Fibroblast of pulmonary artery (primary cell): ENCODE results near the gene ARL4A.
"Not testable (repeated sequence)": the region's sequence is repeated elsewhere in the genome, so short reads cannot be mapped to it uniquely, and the experiment has no call there.

Source experiments
- DNase-seq: peaks from one replicate; pipeline ENCODE4 v3.0.0-alpha.2; 2010; ENCODE audit warnings: low read depth
- H3K4me3 ChIP-seq: replicated peaks from 2 replicates; pipeline ENCODE4 v1.5.1; 2011; ENCODE audit warnings: low read depth, mild to moderate bottlenecking, control low read depth, low read length, moderate library complexity
- CTCF ChIP-seq: IDR thresholded peaks from 2 replicates; pipeline ENCODE4 v1.5.1; 2011; ENCODE audit warnings: mild to moderate bottlenecking, control low read depth, low read length, inconsistent platforms; ENCODE audit errors: missing control alignments

The ARL4A gene

GRCh38 chr7:12670743-12671520, 16.5 kb upstream of the ARL4A start:
- no peak overlapping the region for H3K4me3 ChIP-seq
- TF ChIP-seq CTCF: no peak
- DNase-seq: no peak

- not testable (repeated sequence) for DNase-seq
These were observed 14.0 kb upstream of the ARL4A start for GRCh38 chr7:12673436-12673835.

GRCh38 chr7:12674053-12674452, 13.4 kb upstream of the ARL4A start:
- H3K4me3 ChIP-seq: no peak overlapping the region
- DNase-seq: no peak
- no peak for TF ChIP-seq CTCF

More at GRCh38 chr7:12673436-12673835, 14.0 kb upstream of the ARL4A start:
- H3K4me3 ChIP-seq: not testable (repeated sequence)

- peak; percentile 61 for TF ChIP-seq CTCF
- DNase-seq: peak; percentile 76
- H3K4me3 ChIP-seq: no peak overlapping the region
These were observed 12.6 kb upstream of the ARL4A start for GRCh38 chr7:12674861-12675260.

GRCh38 chr7:12683678-12684585, 3.5 kb upstream of the ARL4A start:
- peak; percentile 34 for TF ChIP-seq CTCF
- DNase-seq: peak; percentile 51
- no peak overlapping the region for H3K4me3 ChIP-seq

- TF ChIP-seq CTCF: no peak
- DNase-seq: no peak
- no peak overlapping the region for H3K4me3 ChIP-seq
These were observed 2.7 kb upstream of the ARL4A start for GRCh38 chr7:12684733-12685132.

- peak; percentile 67 for TF ChIP-seq CTCF
- H3K4me3 ChIP-seq: peak overlapping the region; percentile 67
- DNase-seq: peak; percentile 74
These were observed 1.9 kb upstream of the ARL4A start for GRCh38 chr7:12685550-12685949.
